ENCODE results near the gene CRTAC1.

CRTAC1 gene

GRCh38 chr10:97964748-97965147, 65.7 kb downstream of the CRTAC1 start:
- DNase-seq = no peak

- DNase-seq = no peak
Observed at GRCh38 chr10:97961945-97962344, 68.5 kb downstream of the CRTAC1 start.

GRCh38 chr10:97960269-97961056, 70.0 kb downstream of the CRTAC1 start:
- no peak for DNase-seq

GRCh38 chr10:97949462-97949861, 81.0 kb downstream of the CRTAC1 start:
- DNase-seq = no peak

GRCh38 chr10:97948822-97949221, 81.6 kb downstream of the CRTAC1 start:
- DNase-seq = no peak

GRCh38 chr10:97944772-97945171, 85.6 kb downstream of the CRTAC1 start:
- no peak for DNase-seq

GRCh38 chr10:97943294-97943693, 87.1 kb downstream of the CRTAC1 start:
- DNase-seq = no peak

GRCh38 chr10:97940534-97940933, 89.9 kb downstream of the CRTAC1 start:
- no peak for DNase-seq

- DNase-seq = no peak
Observed at GRCh38 chr10:97939446-97939990, 90.9 kb downstream of the CRTAC1 start.

- no peak for DNase-seq
Observed at GRCh38 chr10:97937928-97938327, 92.5 kb downstream of the CRTAC1 start.

GRCh38 chr10:97937054-97937453, 93.4 kb downstream of the CRTAC1 start:
- no peak for DNase-seq

- no peak for DNase-seq
Observed at GRCh38 chr10:97936126-97936525, 94.3 kb downstream of the CRTAC1 start.

GRCh38 chr10:97932932-97933530, 97.4 kb downstream of the CRTAC1 start:
- DNase-seq = no peak

GRCh38 chr10:97931041-97931440, 99.4 kb downstream of the CRTAC1 start:
- no peak for DNase-seq

GRCh38 chr10:97928897-97929296, 101.5 kb downstream of the CRTAC1 start:
- no peak for DNase-seq

GRCh38 chr10:97927622-97928021, 102.8 kb downstream of the CRTAC1 start:
- no peak for DNase-seq

- no peak for DNase-seq
Observed at GRCh38 chr10:97926055-97926454, 104.4 kb downstream of the CRTAC1 start.

- no peak for DNase-seq
Observed at GRCh38 chr10:97925308-97925938, 105.0 kb downstream of the CRTAC1 start.

GRCh38 chr10:97924678-97925077, 105.7 kb downstream of the CRTAC1 start:
- no peak for DNase-seq

GRCh38 chr10:97923476-97923875, 106.9 kb downstream of the CRTAC1 start:
- DNase-seq = no peak

GRCh38 chr10:97923057-97923456, 107.4 kb downstream of the CRTAC1 start:
- no peak for DNase-seq

GRCh38 chr10:97922022-97922758, 108.2 kb downstream of the CRTAC1 start:
- DNase-seq = no peak

GRCh38 chr10:97921581-97922021, 108.8 kb downstream of the CRTAC1 start:
- DNase-seq = no peak
